GM12892 (cell line): ENCODE measurements around the gene GRK7.

ENCODE experiments used
- POLR2A ChIP-seq: IDR thresholded peaks from 2 replicates; pipeline ENCODE4 v1.6.1; 2011; ENCODE audit warnings: low read depth, low read length, control low read depth
- POLR2AphosphoS5 ChIP-seq: IDR thresholded peaks from 2 replicates; pipeline ENCODE4 v1.6.1; 2011; ENCODE audit warnings: low read depth, low read length, control low read depth
- TAF1 ChIP-seq: IDR thresholded peaks from 2 replicates; pipeline ENCODE4 v1.6.1; 2011; ENCODE audit warnings: low read depth, mild to moderate bottlenecking, control low read depth, low read length, borderline replicate concordance

DNA sequence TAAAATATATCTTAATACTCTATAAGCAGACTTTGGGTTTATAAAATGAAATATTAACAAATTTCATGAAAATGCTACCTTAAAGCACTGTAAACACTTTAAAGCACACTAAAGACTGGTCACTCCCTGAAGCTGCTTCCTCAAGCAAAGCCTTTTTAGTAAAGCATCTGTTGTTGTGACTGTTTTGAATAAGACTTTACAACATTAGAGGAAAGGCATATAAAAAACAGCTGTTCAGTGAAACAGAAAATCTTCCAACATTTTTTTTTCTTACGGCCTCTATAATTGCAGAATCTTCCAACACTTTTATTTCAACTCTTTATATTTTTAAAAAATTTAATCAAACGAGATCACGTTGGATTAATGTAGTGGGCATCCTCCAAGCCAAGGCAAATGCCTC lies 48.1 kb downstream of the GRK7 start:
- no peak for TF ChIP-seq POLR2AphosphoS5
- TF ChIP-seq POLR2A = no peak
- no peak for TF ChIP-seq TAF1
